NCI-H1930 (cell line): ENCODE results near the gene IGF1.
"Not testable (repeated sequence)": the region's sequence is repeated elsewhere in the genome, so short reads cannot be mapped to it uniquely, and the experiment has no call there.

Experiments used
- DNase-seq, 2 experiments: peaks; one replicate each; lab custom pipeline; 2025; lab: John Stamatoyannopoulos, UW

Gene IGF1

GRCh38 chr12:102379346-102380162, 100.8 kb downstream of the IGF1 start:
- DNase-seq, result no peak

GRCh38 chr12:102376781-102377180, 103.6 kb downstream of the IGF1 start:
- DNase-seq, result no peak

- no peak for DNase-seq
Observed at GRCh38 chr12:102376181-102376747, 104.1 kb downstream of the IGF1 start.

GRCh38 chr12:102374190-102374589, 106.2 kb downstream of the IGF1 start:
- DNase-seq, result no peak

- DNase-seq, result no peak
Observed at GRCh38 chr12:102372087-102372486, 108.3 kb downstream of the IGF1 start.

GRCh38 chr12:102371165-102371564, 109.2 kb downstream of the IGF1 start:
- no peak for DNase-seq

- no peak for DNase-seq
Observed at GRCh38 chr12:102369876-102370275, 110.5 kb downstream of the IGF1 start.

- DNase-seq, result no peak
Observed at GRCh38 chr12:102365365-102365764, 115.0 kb downstream of the IGF1 start.

GRCh38 chr12:102364709-102365108, 115.7 kb downstream of the IGF1 start:
- no peak for DNase-seq

GRCh38 chr12:102356690-102357089, 123.7 kb downstream of the IGF1 start:
- DNase-seq, result no peak

- not testable (repeated sequence) for DNase-seq
Observed at GRCh38 chr12:102354281-102354680, 126.1 kb downstream of the IGF1 start.

GRCh38 chr12:102351322-102351721, 129.0 kb downstream of the IGF1 start:
- no peak for DNase-seq

GRCh38 chr12:102350070-102350469, 130.3 kb downstream of the IGF1 start:
- DNase-seq, result no peak

GRCh38 chr12:102349079-102349478, 131.3 kb downstream of the IGF1 start:
- no peak for DNase-seq

- no peak for DNase-seq
Observed at GRCh38 chr12:102347811-102348210, 132.6 kb downstream of the IGF1 start.
